ENCODE data around the gene APBA3. TPM values are rescaled to one million over a fixed set of nuclear protein-coding genes. Genes with fewer than 3 reads are reported as not detected.

APBA3 gene
- total RNA-seq, 1 experiment from 2014 or later, result 21.4 TPM

DNA sequence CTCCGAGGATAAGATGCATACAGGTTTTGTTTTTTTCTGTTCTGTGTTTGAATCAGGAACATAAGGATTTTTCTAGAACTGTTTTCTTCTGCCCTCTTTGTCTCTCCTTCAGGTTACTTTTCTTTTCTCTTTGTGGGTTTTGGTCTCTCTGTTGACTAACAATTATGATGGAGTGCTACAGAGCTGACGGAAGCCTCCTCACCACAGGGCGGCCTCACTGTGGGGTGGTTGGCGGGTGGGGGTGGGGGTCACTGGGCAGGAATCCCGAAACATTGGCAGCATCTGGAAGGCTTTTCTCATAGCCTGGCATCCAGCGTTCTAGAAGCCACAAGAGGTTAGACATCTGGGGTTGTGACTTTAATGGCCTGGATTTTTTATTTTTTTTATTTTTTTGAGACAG, 36.6 kb upstream of the APBA3 start:
- Histone ChIP-seq H3K79me2 (ENCODE audit: low read length) (no peaks in the 10 kb centered on the region), H3K27me3 (ENCODE audit: low read length) (no peaks in the 10 kb centered on the region), H3K9ac (ENCODE audit: low read length) (no peak overlapping the region), H2AFZ (ENCODE audit: low read length) (no peak overlapping the region), H3K9me2 (replicated peaks; ENCODE audit: low read length) (no peaks in the 10 kb centered on the region), H3K4me3 (ENCODE audit: low read length) (no peak overlapping the region), H3K4me2 (ENCODE audit: low read length) (no peak overlapping the region), H3K27ac (ENCODE audit: low read length) (no peak overlapping the region), H3K4me1 (ENCODE audit: insufficient read depth, low read length) (no peaks in the 10 kb centered on the region), H3F3A (ENCODE audit: low read length, unreplicated experiment) (no peaks in the 10 kb centered on the region), H3K36me3 (ENCODE audit: low read depth, low read length) (no peaks in the 10 kb centered on the region), H3K9me3 (ENCODE audit: low read length) (no peaks in the 10 kb centered on the region), H4K20me1 (ENCODE audit: low read length) (no peaks in the 10 kb centered on the region)
- intact Hi-C loops (cut with micrococcal nuclease), result no loop called here
- BruUV-seq (replicated peaks), result no TSS peak
- CTCF ChIA-PET, result no interaction called here
- POLR2A ChIA-PET (ENCODE audit: unreplicated experiment), result no interaction called here
- ATAC-seq (no peak), DNase-seq (no peak)
- no peak for TF ChIP-seq EZH2 (IDR thresholded peaks at IDR 0.05; ENCODE audit: low read length, unreplicated experiment)
- TF ChIP-seq EZH2phosphoT487 (IDR thresholded peaks at IDR 0.05; ENCODE audit: borderline replicate concordance, low read length), result no peak
- TF ChIP-seq CTCF (conservative IDR thresholded peaks at IDR 0.05; ENCODE audit: low read depth, low read length), result no peak

DNA sequence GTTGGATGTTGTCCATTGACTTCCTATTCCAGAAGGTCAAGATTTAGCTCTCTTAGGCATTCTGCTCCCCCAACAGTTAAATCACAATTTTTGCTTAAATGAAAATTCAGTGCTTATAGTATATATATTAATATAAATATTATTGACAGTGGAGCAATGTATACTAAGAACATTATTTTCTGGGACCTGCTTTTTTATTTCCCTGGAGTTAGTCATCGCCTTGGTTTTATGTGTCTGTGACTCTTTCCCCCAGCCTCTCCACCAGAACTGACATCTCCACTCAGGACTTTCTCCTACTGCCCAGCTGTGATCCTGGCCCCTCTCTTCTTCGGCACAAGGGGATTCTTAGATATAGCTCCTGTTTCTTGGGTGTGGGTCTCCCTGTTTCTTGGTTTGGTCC, 34.9 kb upstream of the APBA3 start:
- TF ChIP-seq CTCF (conservative IDR thresholded peaks at IDR 0.05; ENCODE audit: low read depth, low read length) (no peak), EZH2phosphoT487 (IDR thresholded peaks at IDR 0.05; ENCODE audit: borderline replicate concordance, low read length) (no peak), EZH2 (IDR thresholded peaks at IDR 0.05; ENCODE audit: low read length, unreplicated experiment) (no peak)

DNA sequence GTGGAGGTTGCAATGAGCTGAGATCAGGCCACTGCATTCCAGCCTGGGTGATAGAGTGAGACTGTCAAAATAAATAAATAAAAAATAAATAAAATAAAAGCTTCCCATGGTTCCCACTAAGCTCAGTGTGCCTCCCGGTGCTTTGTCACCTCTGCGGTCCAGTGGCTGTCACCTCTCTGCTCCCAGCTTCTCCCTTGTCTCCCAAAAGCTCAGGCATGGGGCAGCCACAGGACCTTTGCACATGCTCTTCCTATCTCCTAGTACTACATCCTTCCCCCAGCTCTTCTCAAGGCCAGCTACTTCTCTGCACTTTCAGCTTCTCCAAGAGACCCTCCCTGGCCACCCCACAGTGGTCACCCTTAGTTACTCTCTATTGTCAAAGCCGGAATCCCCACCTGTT, 32.3 kb upstream of the APBA3 start:
- CTCF ChIA-PET, result no interaction called here
- ATAC-seq, result no peak
- no peak overlapping the region for H2AFZ ChIP-seq (ENCODE audit: low read length)
- intact Hi-C loops (cut with micrococcal nuclease), result no loop called here
- H3K9me2 ChIP-seq (replicated peaks; ENCODE audit: low read length), result no peaks in the 10 kb centered on the region
- POLR2A ChIA-PET (ENCODE audit: unreplicated experiment), result interaction anchor here (0.5 kb wide), 1 partner anchor 38 kb away, joined by 3 read pairs; no protein-coding TSS in a partner anchor
- no peaks in the 10 kb centered on the region for H3K36me3 ChIP-seq (ENCODE audit: low read depth, low read length)
- no peaks in the 10 kb centered on the region for H3K27me3 ChIP-seq (ENCODE audit: low read length)
- no peak overlapping the region for H3K4me3 ChIP-seq (ENCODE audit: low read length)
- no peaks in the 10 kb centered on the region for H3K9me3 ChIP-seq (ENCODE audit: low read length)
- H3F3A ChIP-seq (ENCODE audit: low read length, unreplicated experiment), result no peaks in the 10 kb centered on the region
- DNase-seq, result no peak
- no peaks in the 10 kb centered on the region for H3K79me2 ChIP-seq (ENCODE audit: low read length)
- no peak overlapping the region for H3K4me2 ChIP-seq (ENCODE audit: low read length)
- H3K9ac ChIP-seq (ENCODE audit: low read length), result no peak overlapping the region
- no peaks in the 10 kb centered on the region for H4K20me1 ChIP-seq (ENCODE audit: low read length)
- H3K4me1 ChIP-seq (ENCODE audit: insufficient read depth, low read length), result no peaks in the 10 kb centered on the region
- no TSS peak for BruUV-seq (replicated peaks)
- no peak overlapping the region for H3K27ac ChIP-seq (ENCODE audit: low read length)
- TF ChIP-seq EZH2phosphoT487 (IDR thresholded peaks at IDR 0.05; ENCODE audit: borderline replicate concordance, low read length) (no peak), EZH2 (IDR thresholded peaks at IDR 0.05; ENCODE audit: low read length, unreplicated experiment) (no peak), CTCF (conservative IDR thresholded peaks at IDR 0.05; ENCODE audit: low read depth, low read length) (no peak)

More for the DNA sequence above, 34.9 kb upstream of the APBA3 start:
- Histone ChIP-seq H3K9ac (ENCODE audit: low read length) (no peak overlapping the region), H3F3A (ENCODE audit: low read length, unreplicated experiment) (no peaks in the 10 kb centered on the region), H3K27me3 (ENCODE audit: low read length) (no peaks in the 10 kb centered on the region), H3K27ac (ENCODE audit: low read length) (no peak overlapping the region), H3K79me2 (ENCODE audit: low read length) (no peaks in the 10 kb centered on the region), H2AFZ (ENCODE audit: low read length) (no peak overlapping the region), H3K4me1 (ENCODE audit: insufficient read depth, low read length) (no peaks in the 10 kb centered on the region), H3K4me2 (ENCODE audit: low read length) (no peak overlapping the region), H4K20me1 (ENCODE audit: low read length) (no peaks in the 10 kb centered on the region), H3K9me2 (replicated peaks; ENCODE audit: low read length) (no peaks in the 10 kb centered on the region), H3K9me3 (ENCODE audit: low read length) (no peaks in the 10 kb centered on the region), H3K4me3 (ENCODE audit: low read length) (no peak overlapping the region), H3K36me3 (ENCODE audit: low read depth, low read length) (no peaks in the 10 kb centered on the region)
- no TSS peak for BruUV-seq (replicated peaks)
- intact Hi-C loops (cut with micrococcal nuclease), result no loop called here
- CTCF ChIA-PET, result no interaction called here
- POLR2A ChIA-PET (ENCODE audit: unreplicated experiment), result no interaction called here
- ATAC-seq (no peak), DNase-seq (no peak)
